Lower leg skin (tissue), 4 donors: ENCODE data around the gene DMXL1. TPM values are rescaled to one million over a fixed set of nuclear protein-coding genes. Genes with fewer than 3 reads are reported as not detected.

ENCODE experiments used
- DNase-seq, 2 donors: peaks; one replicate each; pipeline ENCODE4 v3.0.0-alpha.2; 2019; ENCODE audit warnings: low spot score in 2 of 2
- H3K4me3 ChIP-seq: fragments of 200-600 bp; sonication (generic); 2 replicates; pipeline ENCODE4 v1.5.1; 2017; ENCODE audit warnings: mild to moderate bottlenecking, low read depth; ENCODE audit not compliant: poor library complexity, severe bottlenecking
- POLR2A ChIP-seq, 2 donors: fragments of 450-650 bp; IDR thresholded peaks; one replicate each; pipeline ENCODE4 v1.6.1; 2016 to 2017; ENCODE audit warnings: antibody characterized with exemption in 2 of 2, mild to moderate bottlenecking in 1 of 2, moderate library complexity in 1 of 2
- WGBS, 2 donors: methylation state at CpG; one replicate each; pipeline ENCODE4 v1.1.5; 2018; 5-methylcytosine and 5-hydroxymethylcytosine counted together
- intact Hi-C: fragments of 100-400 bp; cut with DNase I; formaldehyde crosslinking; loops from one replicate; pipeline ENCODE4 v1.15.0; 2023; ENCODE audit warnings: low total_unique reads
- total RNA-seq, 4 donors: library from RNA; depleted of rRNA; stranded (reverse); fragments of >200 nt; gene quantifications; one replicate each; pipeline ENCODE4 v1.1.0, GENCODE V29; 2016
- TF ChIP-seq, protein P1 (sequence below), 3 donors: fragments of 450-650 bp; IDR thresholded peaks; one replicate each; pipeline ENCODE4 v1.5.1; 2016; ENCODE audit warnings: antibody characterized with exemption in 3 of 3, mild to moderate bottlenecking in 3 of 3, moderate library complexity in 2 of 3

The DMXL1 gene
- total RNA-seq, 4 donors from 2014 or later, result 34.7 to 52.4 (median 36.6) TPM

DNA sequence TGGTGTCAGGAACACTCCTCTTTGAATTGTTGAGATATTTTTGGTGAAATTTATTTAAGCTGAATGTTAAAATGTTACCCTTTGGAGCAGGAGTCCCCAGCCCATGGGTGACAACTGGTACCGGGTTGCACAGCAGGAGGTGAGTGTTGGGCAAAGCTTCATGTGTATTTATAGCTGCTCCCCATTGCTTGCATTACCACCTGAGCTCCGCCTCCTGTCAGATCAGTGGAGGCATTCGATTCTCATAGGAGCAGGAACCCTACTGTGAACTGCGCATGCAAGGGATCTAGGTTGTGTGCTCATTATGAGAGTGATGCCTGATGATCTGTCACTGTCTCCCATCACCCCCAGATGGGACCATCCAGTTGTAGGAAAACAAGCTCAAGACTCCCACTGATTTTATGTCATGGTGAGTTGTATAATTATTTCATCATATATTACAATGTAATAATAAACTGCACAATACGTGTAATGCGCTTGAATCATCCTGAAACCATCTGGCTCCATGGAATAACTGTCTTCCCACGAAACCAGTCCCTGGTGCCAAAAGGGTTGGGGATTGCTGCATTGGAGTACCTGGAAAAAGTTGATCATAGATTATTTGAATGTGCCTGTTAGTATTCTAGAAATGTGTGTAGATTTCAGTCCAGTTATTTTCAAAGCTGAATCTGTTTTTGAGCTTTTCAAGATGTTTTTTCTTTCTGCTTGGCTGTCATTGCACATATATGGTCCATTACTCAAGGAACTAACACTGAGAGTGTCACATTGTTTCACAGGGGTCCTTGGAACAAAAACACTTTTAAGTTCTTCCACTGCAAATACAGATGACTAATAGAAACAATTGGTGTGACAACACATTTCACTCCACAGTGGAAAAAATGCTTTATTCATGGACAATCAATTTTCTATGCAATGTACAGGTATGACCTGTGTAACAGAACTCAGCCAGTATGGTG is 180.3 kb downstream of the DMXL1 start:
- no peak overlapping the region for H3K4me3 ChIP-seq
- intact Hi-C loops, result no loop called here
- TF ChIP-seq, protein P1, sequence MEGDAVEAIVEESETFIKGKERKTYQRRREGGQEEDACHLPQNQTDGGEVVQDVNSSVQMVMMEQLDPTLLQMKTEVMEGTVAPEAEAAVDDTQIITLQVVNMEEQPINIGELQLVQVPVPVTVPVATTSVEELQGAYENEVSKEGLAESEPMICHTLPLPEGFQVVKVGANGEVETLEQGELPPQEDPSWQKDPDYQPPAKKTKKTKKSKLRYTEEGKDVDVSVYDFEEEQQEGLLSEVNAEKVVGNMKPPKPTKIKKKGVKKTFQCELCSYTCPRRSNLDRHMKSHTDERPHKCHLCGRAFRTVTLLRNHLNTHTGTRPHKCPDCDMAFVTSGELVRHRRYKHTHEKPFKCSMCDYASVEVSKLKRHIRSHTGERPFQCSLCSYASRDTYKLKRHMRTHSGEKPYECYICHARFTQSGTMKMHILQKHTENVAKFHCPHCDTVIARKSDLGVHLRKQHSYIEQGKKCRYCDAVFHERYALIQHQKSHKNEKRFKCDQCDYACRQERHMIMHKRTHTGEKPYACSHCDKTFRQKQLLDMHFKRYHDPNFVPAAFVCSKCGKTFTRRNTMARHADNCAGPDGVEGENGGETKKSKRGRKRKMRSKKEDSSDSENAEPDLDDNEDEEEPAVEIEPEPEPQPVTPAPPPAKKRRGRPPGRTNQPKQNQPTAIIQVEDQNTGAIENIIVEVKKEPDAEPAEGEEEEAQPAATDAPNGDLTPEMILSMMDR (IDR thresholded peaks at IDR 0.05), result no peak
- no peak for TF ChIP-seq POLR2A (IDR thresholded peaks at IDR 0.05)
- WGBS, 2 donors, result 80 to 85% methylated on average over 7 of the region's 7 CpGs
- DNase-seq, result no peak

DNA sequence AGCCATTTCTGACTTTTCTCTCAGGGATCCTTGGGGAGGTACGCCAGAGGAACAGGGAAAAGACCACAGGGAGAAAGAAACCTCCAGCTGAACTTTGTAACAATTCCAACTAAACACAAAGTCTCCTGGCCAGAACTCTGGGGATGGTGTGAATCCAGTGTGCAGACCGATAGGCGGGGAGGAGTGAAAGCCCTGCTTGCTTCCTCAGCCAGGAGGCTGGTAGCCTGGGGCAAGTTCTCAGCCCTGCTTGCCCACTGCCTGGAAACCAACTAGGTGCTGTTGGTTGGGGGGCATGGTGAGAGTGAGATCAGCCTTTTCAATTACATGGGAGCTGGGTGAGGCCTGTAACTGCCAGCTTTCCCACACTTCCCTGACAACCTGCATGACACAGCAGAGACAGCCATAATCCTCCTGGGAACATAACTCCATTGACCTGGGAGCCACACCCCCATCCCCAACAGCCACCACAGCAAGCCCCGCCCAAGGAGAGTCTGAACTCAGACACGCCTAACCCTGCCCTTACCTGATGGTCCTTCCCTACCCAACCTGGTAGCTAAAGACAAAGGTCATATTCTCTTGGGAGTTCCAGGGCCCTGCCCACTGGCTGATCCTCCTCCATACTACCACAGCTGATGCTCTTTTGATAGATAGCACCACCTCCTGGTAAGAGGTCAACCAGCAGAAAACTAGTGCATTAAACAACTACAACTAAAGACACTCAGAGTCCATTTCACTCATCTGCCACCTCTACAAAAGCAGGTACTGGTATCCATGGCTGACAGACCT is 184.9 kb downstream of the DMXL1 start:
- no peak for DNase-seq
- no peak overlapping the region for H3K4me3 ChIP-seq
- intact Hi-C loops, result no loop called here
- WGBS, 2 donors, result 78 to 85% methylated on average over 5 of the region's 5 CpGs
- TF ChIP-seq, protein P1 (IDR thresholded peaks at IDR 0.05), result no peak
- no peak for TF ChIP-seq POLR2A (IDR thresholded peaks at IDR 0.05)

DNA sequence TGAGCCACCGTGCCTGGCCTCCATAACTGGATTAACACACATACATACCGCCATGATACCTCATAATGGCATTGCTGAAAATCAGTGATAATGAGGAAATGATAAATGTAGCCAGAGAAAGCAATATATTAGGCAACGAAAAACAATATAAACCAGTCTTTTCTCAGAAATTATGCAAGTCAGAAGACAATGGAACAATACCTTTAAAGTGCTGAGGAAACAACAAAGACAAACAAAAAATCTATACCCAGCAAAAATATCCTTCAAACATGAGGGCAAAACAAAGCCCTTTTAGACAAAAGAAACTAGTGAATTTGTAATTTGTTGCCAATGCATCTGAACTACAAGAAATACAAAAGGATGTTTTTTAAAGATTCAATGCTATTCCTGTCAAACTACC is 186.7 kb downstream of the DMXL1 start:
- no peak for DNase-seq
- 95 to 96% methylated on average over 3 of the region's 3 CpGs for WGBS, 2 donors
- intact Hi-C loops, result no loop called here
- no peak overlapping the region for H3K4me3 ChIP-seq
- TF ChIP-seq, protein P1 (IDR thresholded peaks at IDR 0.05), result no peak
- no peak for TF ChIP-seq POLR2A (IDR thresholded peaks at IDR 0.05)

GRCh38 chr5:119263639-119264038 is 192.8 kb downstream of the DMXL1 start:
- TF ChIP-seq POLR2A (IDR thresholded peaks at IDR 0.05), result no peak
- TF ChIP-seq, protein P1 (IDR thresholded peaks at IDR 0.05), result no peak
- WGBS, 2 donors, result 88% methylated on average over 2 of the region's 2 CpGs
- no peak overlapping the region for H3K4me3 ChIP-seq
- intact Hi-C loops, result no loop called here
- DNase-seq, result no peak

- 0% methylated on average over 1 of the region's 1 CpG for WGBS, 2 donors
- TF ChIP-seq, protein P1 (IDR thresholded peaks at IDR 0.05), result no peak
- TF ChIP-seq POLR2A (IDR thresholded peaks at IDR 0.05), result no peak
- intact Hi-C loops, result no loop called here
Observed at GRCh38 chr5:119264186-119264585, 193.3 kb downstream of the DMXL1 start.

More at GRCh38 chr5:119264186-119264585, 193.3 kb downstream of the DMXL1 start:
- H3K4me3 ChIP-seq, result no peak overlapping the region
- DNase-seq, result no peak
